HepG2 (cell line): Measurements from ENCODE around the gene FIZ1. TPM values are rescaled to one million over a fixed set of nuclear protein-coding genes. Genes with fewer than 3 reads are reported as not detected.
A peak's percentile ranks its signal among the peaks of the same experiment; 100 is the strongest.

Experiments
- CCDC6 ChIP-seq: sonication (generic); formaldehyde crosslinking; IDR thresholded peaks from 2 replicates; pipeline ENCODE4 v1.8.1; 2022; ENCODE audit warnings: mild to moderate bottlenecking, missing genetic modification reagents, moderate library complexity
- ELF4 ChIP-seq: sonication (generic); formaldehyde crosslinking; IDR thresholded peaks from 2 replicates; pipeline ENCODE4 v1.5.0; 2020; ENCODE audit warnings: missing genetic modification reagents, mild to moderate bottlenecking, moderate library complexity, borderline replicate concordance
- EP300 ChIP-seq, 3 experiments: sonication (generic) in 1 of 3; formaldehyde crosslinking in 1 of 3; IDR thresholded peaks; 2 replicates each; pipeline versions ENCODE4 v1.5.1 to v1.6.1; 2011 to 2020; ENCODE audit warnings: low read depth in 2 of 3, low read length in 2 of 3, borderline replicate concordance in 1 of 3, improper control_type of control experiment in 1 of 3, mild to moderate bottlenecking in 1 of 3, missing genetic modification reagents in 1 of 3, moderate library complexity in 1 of 3
- GATA4 ChIP-seq: sonication (generic); IDR thresholded peaks from 2 replicates; pipeline ENCODE4 v1.6.1; 2016; ENCODE audit warnings: antibody characterized with exemption, low read depth, borderline replicate concordance
- HCFC1 ChIP-seq: fragments of 150-350 bp; IDR thresholded peaks from 2 replicates; pipeline ENCODE4 v1.6.1; 2014; ENCODE audit warnings: low read depth, low read length
- HMGXB3 ChIP-seq: sonication (generic); formaldehyde crosslinking; IDR thresholded peaks from 2 replicates; pipeline ENCODE4 v1.4.0; 2020; ENCODE audit warnings: missing genetic modification reagents, borderline replicate concordance
- HNRNPK ChIP-seq: fragments of 200-400 bp; formaldehyde crosslinking; IDR thresholded peaks from 2 replicates; pipeline ENCODE4 v1.6.1; 2018; ENCODE audit warnings: low read length, low read depth, moderate library complexity, mild to moderate bottlenecking; ENCODE audit not compliant: poor library complexity, severe bottlenecking
- MTERF4 ChIP-seq: sonication (generic); formaldehyde crosslinking; IDR thresholded peaks from 2 replicates; pipeline ENCODE4 v1.8.0; 2023; ENCODE audit warnings: mild to moderate bottlenecking, missing genetic modification reagents
- MYNN ChIP-seq: sonication (generic); formaldehyde crosslinking; IDR thresholded peaks from 2 replicates; pipeline ENCODE4 v1.4.0; 2020; ENCODE audit warnings: mild to moderate bottlenecking, low read depth, missing genetic modification reagents
- RARA ChIP-seq: IDR thresholded peaks from 2 replicates; pipeline ENCODE4 v1.6.1; 2016; ENCODE audit warnings: missing genetic modification reagents, missing compliant biosample characterization
- RELA ChIP-seq: sonication (generic); formaldehyde crosslinking; IDR thresholded peaks from 2 replicates; pipeline ENCODE4 v1.4.0; 2020; ENCODE audit warnings: missing genetic modification reagents
- ZBTB2 ChIP-seq: sonication (generic); formaldehyde crosslinking; IDR thresholded peaks from 2 replicates; pipeline ENCODE4 v1.8.0; 2022; ENCODE audit warnings: low read depth, missing genetic modification reagents
- ZNF160 ChIP-seq: sonication (generic); formaldehyde crosslinking; IDR thresholded peaks from 2 replicates; pipeline ENCODE4 v1.8.0; 2022; ENCODE audit warnings: mild to moderate bottlenecking, inconsistent platforms, missing genetic modification reagents
- ZNF17 ChIP-seq: sonication (generic); formaldehyde crosslinking; IDR thresholded peaks from 2 replicates; pipeline ENCODE4 v1.5.0; 2020; ENCODE audit warnings: mild to moderate bottlenecking, missing genetic modification reagents
- ZNF639 ChIP-seq: conservative IDR thresholded peaks from 2 replicates; pipeline ENCODE4 v1.6.1; 2018; ENCODE audit warnings: missing genetic modification reagents
- polyA plus RNA-seq, 8 experiments: library from polyadenylated mRNA; depleted of rRNA in 3 of 8; stranded (reverse) in 7 of 8; unstranded in 1 of 8; fragments of >200 nt; fragmentation: Illumina TruSeq in 4 of 8; extraction: Trizol in 4 of 8; gene quantifications; 2 replicates each; pipeline versions ENCODE4 v1.2.1 to v1.2.3, GENCODE V29; 2011 to 2016; ENCODE audit warnings: low read depth in 4 of 8, missing spikeins in 1 of 8, mixed read lengths in 1 of 8; ENCODE audit not compliant: insufficient read depth in 1 of 8
- total RNA-seq, 5 experiments: library from RNA; depleted of rRNA; stranded (reverse); fragments of >200 nt; fragmentation: Illumina TruSeq; extraction: Trizol; gene quantifications; 2 replicates each; pipeline ENCODE4 v1.2.3, GENCODE V29; 2016; ENCODE audit warnings: low read depth in 1 of 5
- TF ChIP-seq, protein P1 (sequence below): sonication (generic); formaldehyde crosslinking; IDR thresholded peaks from 2 replicates; pipeline ENCODE4 v1.4.0; 2020; ENCODE audit warnings: missing genetic modification reagents, borderline replicate concordance
- TF ChIP-seq, protein P2 (sequence below): sonication (generic); formaldehyde crosslinking; IDR thresholded peaks from 2 replicates; pipeline ENCODE4 v1.8.0; 2022; ENCODE audit warnings: mild to moderate bottlenecking, missing genetic modification reagents, moderate library complexity

Gene FIZ1
- total and polyA plus RNA-seq, 2 of the 13 experiments (the other 11 are each of a cell fraction or from before 2014, with no cell fraction given): 3.6 to 5.9 TPM

DNA sequence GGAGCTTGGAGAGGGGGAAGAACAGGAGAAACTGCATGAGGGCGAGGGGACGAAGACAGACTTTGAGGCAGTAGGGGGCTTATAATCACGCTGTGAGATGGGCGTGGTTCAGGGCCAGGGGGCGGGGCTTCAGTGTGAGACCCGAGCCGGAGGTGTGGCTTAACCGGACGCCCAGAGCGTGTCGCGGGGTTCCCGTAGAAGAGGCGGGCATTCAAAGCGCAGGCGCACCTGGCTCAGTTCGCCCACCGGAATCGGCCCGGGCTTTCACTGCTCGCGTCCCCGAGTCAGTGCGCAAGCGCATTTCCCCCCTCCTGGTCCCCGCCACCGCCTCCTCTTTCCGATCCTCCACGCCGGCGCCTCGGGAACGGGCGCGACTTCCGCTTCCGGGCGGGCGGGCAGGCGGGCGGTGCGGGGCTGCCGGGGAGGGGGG lies 5.9 kb upstream of the FIZ1 start (continued):
- TF ChIP-seq ZBTB2 (CRISPR knock-in tag) (peak; percentile 98), HMGXB3 (CRISPR knock-in tag) (no peak), GATA4 (no peak), MYNN (CRISPR knock-in tag) (no peak), ELF4 (no peak), MTERF4 (CRISPR knock-in tag) (no peak), RELA (CRISPR knock-in tag) (no peak), ZNF639 (CRISPR knock-in tag) (peak; percentile 97), HCFC1 (peak; percentile 42; the same call in 1 of the 2 replicates), CCDC6 (no peak), ZNF17 (CRISPR knock-in tag) (no peak), ZNF160 (no peak), EP300 (IDR thresholded peaks at IDR 0.05; ENCODE audit: low read depth in 2 of 2, low read length in 2 of 2) (no peak), EP300 (CRISPR knock-in tag; IDR thresholded peaks at IDR 0.05; ENCODE audit: borderline replicate concordance) (no peak), RARA (CRISPR knock-in tag) (no peak; the same call in 1 of the 2 replicates), HNRNPK (peak; percentile 50)
- TF ChIP-seq, protein P1, sequence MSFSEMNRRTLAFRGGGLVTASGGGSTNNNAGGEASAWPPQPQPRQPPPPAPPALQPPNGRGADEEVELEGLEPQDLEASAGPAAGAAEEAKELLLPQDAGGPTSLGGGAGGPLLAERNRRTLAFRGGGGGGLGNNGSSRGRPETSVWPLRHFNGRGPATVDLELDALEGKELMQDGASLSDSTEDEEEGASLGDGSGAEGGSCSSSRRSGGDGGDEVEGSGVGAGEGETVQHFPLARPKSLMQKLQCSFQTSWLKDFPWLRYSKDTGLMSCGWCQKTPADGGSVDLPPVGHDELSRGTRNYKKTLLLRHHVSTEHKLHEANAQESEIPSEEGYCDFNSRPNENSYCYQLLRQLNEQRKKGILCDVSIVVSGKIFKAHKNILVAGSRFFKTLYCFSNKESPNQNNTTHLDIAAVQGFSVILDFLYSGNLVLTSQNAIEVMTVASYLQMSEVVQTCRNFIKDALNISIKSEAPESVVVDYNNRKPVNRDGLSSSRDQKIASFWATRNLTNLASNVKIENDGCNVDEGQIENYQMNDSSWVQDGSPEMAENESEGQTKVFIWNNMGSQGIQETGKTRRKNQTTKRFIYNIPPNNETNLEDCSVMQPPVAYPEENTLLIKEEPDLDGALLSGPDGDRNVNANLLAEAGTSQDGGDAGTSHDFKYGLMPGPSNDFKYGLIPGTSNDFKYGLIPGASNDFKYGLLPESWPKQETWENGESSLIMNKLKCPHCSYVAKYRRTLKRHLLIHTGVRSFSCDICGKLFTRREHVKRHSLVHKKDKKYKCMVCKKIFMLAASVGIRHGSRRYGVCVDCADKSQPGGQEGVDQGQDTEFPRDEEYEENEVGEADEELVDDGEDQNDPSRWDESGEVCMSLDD (CRISPR knock-in tag): no peak
- TF ChIP-seq, protein P2, sequence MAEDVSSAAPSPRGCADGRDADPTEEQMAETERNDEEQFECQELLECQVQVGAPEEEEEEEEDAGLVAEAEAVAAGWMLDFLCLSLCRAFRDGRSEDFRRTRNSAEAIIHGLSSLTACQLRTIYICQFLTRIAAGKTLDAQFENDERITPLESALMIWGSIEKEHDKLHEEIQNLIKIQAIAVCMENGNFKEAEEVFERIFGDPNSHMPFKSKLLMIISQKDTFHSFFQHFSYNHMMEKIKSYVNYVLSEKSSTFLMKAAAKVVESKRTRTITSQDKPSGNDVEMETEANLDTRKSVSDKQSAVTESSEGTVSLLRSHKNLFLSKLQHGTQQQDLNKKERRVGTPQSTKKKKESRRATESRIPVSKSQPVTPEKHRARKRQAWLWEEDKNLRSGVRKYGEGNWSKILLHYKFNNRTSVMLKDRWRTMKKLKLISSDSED (CRISPR knock-in tag): no peak
